Tongue (tissue), 2 donors: ENCODE measurements around the gene NARF. TPM values are rescaled to one million over a fixed set of nuclear protein-coding genes. Genes with fewer than 3 reads are reported as not detected.
"Not testable (repeated sequence)": the region's sequence is repeated elsewhere in the genome, so short reads cannot be mapped to it uniquely, and the experiment has no call there.

ENCODE experiments used
- DNase-seq: peaks from one replicate; pipeline ENCODE4 v3.0.0-alpha.2; 2015
- total RNA-seq: library from RNA; depleted of rRNA; stranded (reverse); fragments of >200 nt; gene quantifications from one replicate; pipeline ENCODE4 v1.2.3, GENCODE V29; 2014

Gene NARF
- total RNA-seq = 73.0 TPM

GRCh38 chr17:82458179-82458884 lies at the start of gene NARF:
Gene NARF, plus strand, starts transcription at chr17:82458741. Its CDS starts 63 bp downstream, at chr17:82458804.
- peak; percentile 99 for DNase-seq

- peak; percentile 42 for DNase-seq
Measured at GRCh38 chr17:82408938-82409318, 49.6 kb upstream of the NARF start.

- DNase-seq = no peak
Measured at GRCh38 chr17:82410014-82410716, 48.4 kb upstream of the NARF start.

- no peak for DNase-seq
Measured at GRCh38 chr17:82411396-82412053, 47.0 kb upstream of the NARF start.

- DNase-seq = not testable (repeated sequence)
Measured at GRCh38 chr17:82412081-82412480, 46.5 kb upstream of the NARF start.

GRCh38 chr17:82412535-82413520 lies 45.7 kb upstream of the NARF start:
- no peak for DNase-seq

- peak; percentile 88 for DNase-seq
Measured at GRCh38 chr17:82414548-82415281, 43.8 kb upstream of the NARF start.

- DNase-seq = no peak
Measured at GRCh38 chr17:82415336-82415735, 43.2 kb upstream of the NARF start.

- DNase-seq = no peak
Measured at GRCh38 chr17:82415786-82416185, 42.8 kb upstream of the NARF start.

GRCh38 chr17:82416264-82416663 lies 42.3 kb upstream of the NARF start:
- no peak for DNase-seq

GRCh38 chr17:82416771-82417170 lies 41.8 kb upstream of the NARF start:
- DNase-seq = no peak

GRCh38 chr17:82418001-82418986 lies 40.2 kb upstream of the NARF start, which contains the start of the genes HEXD and OGFOD3:
Gene HEXD, plus strand, starts transcription at chr17:82418347. Its CDS starts 1,453 bp downstream, at chr17:82419800.
Gene OGFOD3, minus strand, starts transcription at chr17:82418586. Its CDS starts 101 bp downstream, at chr17:82418485.
- DNase-seq = peak; percentile 94

- DNase-seq = no peak
Measured at GRCh38 chr17:82419540-82419939, 39.0 kb upstream of the NARF start.

- peak; percentile 45 for DNase-seq
Measured at GRCh38 chr17:82424001-82424862, 34.3 kb upstream of the NARF start.

GRCh38 chr17:82424863-82425159 lies 33.7 kb upstream of the NARF start:
- no peak for DNase-seq

GRCh38 chr17:82428546-82428945 lies 30.0 kb upstream of the NARF start:
- DNase-seq = no peak

GRCh38 chr17:82429824-82430223 lies 28.7 kb upstream of the NARF start:
- no peak for DNase-seq

- no peak for DNase-seq
Measured at GRCh38 chr17:82432017-82432416, 26.5 kb upstream of the NARF start.
